Peyer's patch (tissue), 4 donors: ENCODE data around the gene RREB1.

ENCODE experiments used
- CTCF ChIP-seq, 6 experiments: fragments of 450-650 bp in 4 of 6; fragments of 200-600 bp in 2 of 6; sonication (generic) in 1 of 6; IDR thresholded peaks; one replicate each; pipeline ENCODE4 v1.5.1; 2017 to 2019; ENCODE audit warnings: antibody characterized with exemption in 6 of 6, mild to moderate bottlenecking in 3 of 6, moderate library complexity in 1 of 6
- POLR2A ChIP-seq, 2 donors: fragments of 450-650 bp; IDR thresholded peaks; one replicate each; pipeline ENCODE4 v1.5.1; 2017; ENCODE audit warnings: antibody characterized with exemption in 2 of 2, mild to moderate bottlenecking in 2 of 2, moderate library complexity in 2 of 2

GRCh38 chr6:7077856-7078255 is 29.9 kb upstream of the RREB1 start:
- no peak for TF ChIP-seq CTCF (IDR thresholded peaks at IDR 0.05)
- TF ChIP-seq POLR2A (IDR thresholded peaks at IDR 0.05) = no peak
